GM18526 (cell line): ENCODE measurements around the gene RASSF1.

ENCODE experiments used
- POLR2A ChIP-seq: IDR thresholded peaks from 3 replicates; pipeline ENCODE4 v1.6.1; 2011; ENCODE audit not compliant: insufficient read length; ENCODE audit errors: extremely low read depth

RASSF1 gene

GRCh38 chr3:50355829-50356552 lies 15.4 kb upstream of the RASSF1 start:
- no peak for TF ChIP-seq POLR2A

- TF ChIP-seq POLR2A, result no peak
Observed at GRCh38 chr3:50354850-50355249, 14.2 kb upstream of the RASSF1 start.

DNA sequence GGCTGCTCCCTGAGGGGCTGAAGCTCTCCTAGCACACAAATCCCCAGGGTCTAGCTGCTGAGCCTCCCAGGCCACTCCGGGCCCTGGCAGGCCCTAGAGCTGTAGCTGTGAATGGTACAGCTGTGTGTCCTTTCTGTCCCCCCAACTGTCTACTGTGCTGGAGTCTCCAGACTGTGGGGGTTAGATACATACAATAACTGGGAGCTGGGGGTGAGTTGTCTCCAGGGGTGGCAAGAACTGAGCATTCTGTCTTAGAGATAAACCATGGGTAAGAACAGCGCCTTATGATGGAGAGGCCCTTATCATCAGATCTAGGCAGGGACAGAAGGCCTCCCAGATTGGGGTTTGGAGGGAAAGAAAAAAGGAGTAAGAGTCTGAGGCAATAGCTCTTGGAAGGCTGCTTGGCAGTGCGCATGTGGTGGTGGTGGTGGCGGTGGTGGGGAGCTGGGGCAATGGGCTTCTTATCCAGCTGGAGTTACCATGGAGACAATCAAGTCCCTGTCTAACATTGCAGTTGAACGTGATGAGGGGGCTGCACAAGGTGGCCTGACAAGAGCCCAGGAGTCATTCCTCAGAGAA lies 13.6 kb upstream of the RASSF1 start:
- TF ChIP-seq POLR2A, result no peak

GRCh38 chr3:50353245-50354004 lies 12.8 kb upstream of the RASSF1 start:
- TF ChIP-seq POLR2A, result no peak

GRCh38 chr3:50352781-50353180 lies 12.1 kb upstream of the RASSF1 start:
- no peak for TF ChIP-seq POLR2A

DNA sequence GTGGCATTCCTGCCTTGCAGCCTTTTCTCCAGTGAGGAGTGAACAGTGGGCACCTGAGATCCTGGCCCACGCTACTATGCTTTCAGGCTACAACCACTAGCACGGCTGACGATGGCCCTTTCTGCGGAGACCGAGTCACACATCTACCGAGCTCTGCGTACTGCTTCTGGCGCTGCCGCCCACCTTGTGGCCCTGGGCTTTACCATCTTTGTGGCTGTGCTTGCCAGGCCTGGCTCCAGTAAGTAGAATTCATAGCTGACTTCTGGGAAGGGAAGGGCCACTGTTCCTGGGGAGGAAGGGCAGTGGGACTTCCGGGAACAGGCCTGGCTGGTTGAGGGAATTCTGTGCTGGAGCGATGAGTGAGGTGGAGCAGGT lies 10.7 kb upstream of the RASSF1 start:
- no peak for TF ChIP-seq POLR2A

DNA sequence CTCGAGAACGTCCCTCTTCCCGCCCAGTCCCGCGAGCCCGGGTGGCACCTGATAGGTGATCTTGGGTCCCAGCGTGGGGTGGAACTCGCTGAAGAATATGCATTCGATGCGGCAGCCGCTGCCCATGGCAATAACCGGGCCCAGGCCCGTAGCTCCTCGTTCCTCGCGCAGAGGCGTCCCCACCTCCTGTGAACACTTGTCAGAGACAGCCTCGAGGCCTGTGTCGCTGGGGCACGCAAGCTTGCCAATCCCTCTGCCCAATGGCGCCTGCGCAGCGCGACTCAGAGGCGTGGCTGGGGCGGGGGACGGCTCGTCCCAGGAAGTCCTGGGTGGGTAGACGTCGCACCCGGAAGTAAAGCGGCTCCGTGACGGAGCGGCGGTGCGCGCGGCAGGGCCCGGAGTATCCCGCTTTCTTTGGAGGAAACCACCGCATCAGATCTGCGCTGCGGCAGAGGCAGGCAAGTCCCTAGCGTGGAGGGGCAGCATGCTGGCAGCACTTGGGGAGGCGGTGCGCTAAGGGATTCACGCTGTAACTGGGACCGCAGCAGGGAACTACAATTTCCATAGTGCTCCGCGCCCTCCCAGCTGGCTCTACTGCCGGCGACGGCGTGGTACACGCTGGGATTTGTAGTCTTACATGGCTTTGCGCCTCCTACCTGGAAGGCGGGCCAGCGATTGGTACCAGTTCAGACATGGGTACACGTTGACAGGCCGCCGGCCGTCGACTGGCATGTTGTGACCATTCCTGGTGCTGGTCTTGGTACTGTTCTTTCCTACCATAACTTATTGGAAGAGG lies 10.1 kb upstream of the RASSF1 start, which contains the start of the genes CYB561D2 and NPRL2:
Gene CYB561D2, plus strand, starts transcription at position 336 of the 796 bp plus-strand sequence. CDS start 572 bp downstream, outside the sequence.
Gene NPRL2, minus strand, starts transcription at position 249 of the 796 bp plus-strand sequence. Its CDS starts 123 bp downstream, at position 126.
- peak; percentile 97 for TF ChIP-seq POLR2A

GRCh38 chr3:50350213-50350526 lies 9.5 kb upstream of the RASSF1 start:
- TF ChIP-seq POLR2A, result no peak

DNA sequence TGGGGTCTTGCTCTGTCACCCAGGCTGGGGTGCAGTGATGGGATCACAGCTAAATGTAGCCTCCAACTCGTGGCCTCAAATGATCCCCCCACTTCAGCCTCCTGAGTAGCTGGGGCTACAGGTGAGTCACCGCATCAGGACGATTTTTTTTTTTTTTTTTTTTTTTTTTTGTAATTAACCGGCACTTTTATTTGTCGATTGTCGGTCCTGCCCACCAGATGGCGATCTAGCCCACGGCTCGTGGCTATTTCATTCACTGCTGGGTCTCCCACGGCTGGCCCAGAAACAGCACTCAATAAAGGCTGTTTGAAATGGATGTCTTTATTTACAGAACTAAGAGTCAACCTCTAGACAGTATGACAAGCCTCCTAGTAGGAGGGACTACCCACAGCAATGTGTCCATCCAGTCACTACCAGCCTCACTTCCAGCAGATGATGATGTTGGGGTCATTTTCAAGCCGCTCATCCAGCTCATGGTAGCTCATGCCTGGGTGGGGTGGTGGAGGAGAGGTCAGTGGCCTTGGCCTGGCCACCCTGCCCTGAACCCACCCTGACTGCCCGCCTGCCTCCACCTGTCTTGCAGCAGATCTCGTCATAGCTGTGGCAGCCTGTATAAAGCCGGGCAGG lies 6.7 kb upstream of the RASSF1 start:
- no peak for TF ChIP-seq POLR2A

GRCh38 chr3:50345586-50346234 lies 5.1 kb upstream of the RASSF1 start, which contains the start of gene ZMYND10:
ZMYND10 (minus strand) TSS chr3:50345732; CDS start chr3:50345579, 153 bp downstream.
- no peak for TF ChIP-seq POLR2A

GRCh38 chr3:50345008-50345407 lies 4.4 kb upstream of the RASSF1 start:
- no peak for TF ChIP-seq POLR2A

- TF ChIP-seq POLR2A, result no peak
Observed at GRCh38 chr3:50342813-50343633, 2.4 kb upstream of the RASSF1 start.

GRCh38 chr3:50341996-50342650 lies 1.5 kb upstream of the RASSF1 start:
- TF ChIP-seq POLR2A, result no peak
